PFSK-1 (cell line): ENCODE results near the gene GPC4.

Experiments
- FOXP2 ChIP-seq: optimal IDR thresholded peaks from 2 replicates; pipeline ENCODE3; 2011; ENCODE audit warnings: borderline replicate concordance, control low read depth, inconsistent platforms; ENCODE audit not compliant: insufficient read depth; ENCODE audit errors: extremely low read length, extremely low read depth
- POLR2AphosphoS5 ChIP-seq: IDR thresholded peaks from 2 replicates; pipeline ENCODE4 v1.6.1; 2012; ENCODE audit warnings: low read depth, mild to moderate bottlenecking, control low read depth, low read length, moderate library complexity
- SIN3A ChIP-seq: IDR thresholded peaks from 2 replicates; pipeline ENCODE4 v1.6.1; 2012; ENCODE audit warnings: mild to moderate bottlenecking, low read length, moderate library complexity, borderline replicate concordance; ENCODE audit not compliant: insufficient read depth
- TAF1 ChIP-seq: IDR thresholded peaks from 2 replicates; pipeline ENCODE4 v1.6.1; 2012; ENCODE audit warnings: low read length, control low read depth, borderline replicate concordance; ENCODE audit not compliant: insufficient read depth
- TF ChIP-seq, protein P1 (sequence below), 2 experiments: IDR thresholded peaks; 2 replicates each; pipeline versions ENCODE4 v1.6.1 to v1.8.0; 2011 to 2012; ENCODE audit warnings: low read depth in 2 of 2, low read length in 2 of 2, control low read depth in 1 of 2, inconsistent platforms in 1 of 2, mild to moderate bottlenecking in 1 of 2, moderate library complexity in 1 of 2; ENCODE audit not compliant: insufficient read depth in 1 of 2

The GPC4 gene

DNA sequence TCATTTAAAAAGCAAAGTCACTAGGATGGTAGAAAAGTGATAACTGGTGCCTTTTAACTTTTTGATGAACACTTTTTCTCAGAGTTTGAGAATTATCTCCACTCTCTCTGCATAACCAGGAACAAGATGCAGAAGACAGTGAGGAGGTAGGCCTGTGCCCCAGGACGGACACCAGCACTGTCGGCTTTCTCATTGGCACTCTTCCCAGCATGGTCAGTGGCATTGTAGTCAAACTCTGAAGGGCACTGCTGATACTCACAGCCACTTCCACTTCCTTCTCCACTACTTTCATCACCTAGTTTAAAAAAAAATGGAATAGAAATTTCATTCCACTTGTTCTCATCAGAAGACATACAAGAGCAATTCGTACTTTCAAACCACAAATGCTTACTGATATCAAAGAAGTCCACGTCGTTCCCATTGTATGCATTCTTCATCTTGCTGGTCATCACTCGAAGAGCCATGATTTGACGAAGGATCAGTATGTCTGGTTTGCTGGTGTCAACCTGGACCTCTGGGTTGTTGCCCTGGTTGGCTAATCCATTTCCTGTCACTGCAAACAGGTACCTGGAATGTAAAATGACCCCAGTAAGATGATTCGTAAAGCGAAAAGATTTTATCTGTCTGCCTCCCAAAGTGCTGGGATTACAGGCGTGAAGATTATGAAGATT, 112.4 kb downstream of the GPC4 start:
- TF ChIP-seq TAF1 (no peak), FOXP2 (no peak), SIN3A (no peak), POLR2AphosphoS5 (no peak)
- TF ChIP-seq, protein P1, sequence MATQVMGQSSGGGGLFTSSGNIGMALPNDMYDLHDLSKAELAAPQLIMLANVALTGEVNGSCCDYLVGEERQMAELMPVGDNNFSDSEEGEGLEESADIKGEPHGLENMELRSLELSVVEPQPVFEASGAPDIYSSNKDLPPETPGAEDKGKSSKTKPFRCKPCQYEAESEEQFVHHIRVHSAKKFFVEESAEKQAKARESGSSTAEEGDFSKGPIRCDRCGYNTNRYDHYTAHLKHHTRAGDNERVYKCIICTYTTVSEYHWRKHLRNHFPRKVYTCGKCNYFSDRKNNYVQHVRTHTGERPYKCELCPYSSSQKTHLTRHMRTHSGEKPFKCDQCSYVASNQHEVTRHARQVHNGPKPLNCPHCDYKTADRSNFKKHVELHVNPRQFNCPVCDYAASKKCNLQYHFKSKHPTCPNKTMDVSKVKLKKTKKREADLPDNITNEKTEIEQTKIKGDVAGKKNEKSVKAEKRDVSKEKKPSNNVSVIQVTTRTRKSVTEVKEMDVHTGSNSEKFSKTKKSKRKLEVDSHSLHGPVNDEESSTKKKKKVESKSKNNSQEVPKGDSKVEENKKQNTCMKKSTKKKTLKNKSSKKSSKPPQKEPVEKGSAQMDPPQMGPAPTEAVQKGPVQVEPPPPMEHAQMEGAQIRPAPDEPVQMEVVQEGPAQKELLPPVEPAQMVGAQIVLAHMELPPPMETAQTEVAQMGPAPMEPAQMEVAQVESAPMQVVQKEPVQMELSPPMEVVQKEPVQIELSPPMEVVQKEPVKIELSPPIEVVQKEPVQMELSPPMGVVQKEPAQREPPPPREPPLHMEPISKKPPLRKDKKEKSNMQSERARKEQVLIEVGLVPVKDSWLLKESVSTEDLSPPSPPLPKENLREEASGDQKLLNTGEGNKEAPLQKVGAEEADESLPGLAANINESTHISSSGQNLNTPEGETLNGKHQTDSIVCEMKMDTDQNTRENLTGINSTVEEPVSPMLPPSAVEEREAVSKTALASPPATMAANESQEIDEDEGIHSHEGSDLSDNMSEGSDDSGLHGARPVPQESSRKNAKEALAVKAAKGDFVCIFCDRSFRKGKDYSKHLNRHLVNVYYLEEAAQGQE (IDR thresholded peaks at IDR 0.05; ENCODE audit: insufficient read depth in 1 of 2, low read depth in 2 of 2, low read length in 2 of 2) = no peak

DNA sequence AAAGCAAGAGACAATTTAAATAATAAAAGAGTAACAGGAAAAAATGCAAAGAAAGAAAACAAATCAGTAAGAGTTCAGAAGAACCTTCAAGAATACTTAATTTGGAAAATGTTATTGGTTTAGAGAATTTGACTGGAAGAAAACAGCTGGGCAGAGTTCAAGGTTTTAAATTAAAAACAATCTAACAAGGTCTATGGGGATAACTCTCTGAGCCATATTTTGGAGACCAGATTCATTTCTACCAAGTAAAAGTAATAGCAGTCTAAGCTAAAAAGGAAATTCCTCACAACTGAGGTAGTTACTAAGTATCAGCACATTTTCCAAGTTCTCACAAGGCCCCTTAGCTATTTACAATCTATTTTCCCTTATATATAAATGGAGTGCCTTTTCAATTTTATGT, 114.7 kb downstream of the GPC4 start:
- TF ChIP-seq, protein P1 (IDR thresholded peaks at IDR 0.05; ENCODE audit: insufficient read depth in 1 of 2, low read depth in 2 of 2, low read length in 2 of 2) = no peak
- TF ChIP-seq POLR2AphosphoS5 (no peak), SIN3A (no peak), TAF1 (no peak), FOXP2 (no peak)

DNA sequence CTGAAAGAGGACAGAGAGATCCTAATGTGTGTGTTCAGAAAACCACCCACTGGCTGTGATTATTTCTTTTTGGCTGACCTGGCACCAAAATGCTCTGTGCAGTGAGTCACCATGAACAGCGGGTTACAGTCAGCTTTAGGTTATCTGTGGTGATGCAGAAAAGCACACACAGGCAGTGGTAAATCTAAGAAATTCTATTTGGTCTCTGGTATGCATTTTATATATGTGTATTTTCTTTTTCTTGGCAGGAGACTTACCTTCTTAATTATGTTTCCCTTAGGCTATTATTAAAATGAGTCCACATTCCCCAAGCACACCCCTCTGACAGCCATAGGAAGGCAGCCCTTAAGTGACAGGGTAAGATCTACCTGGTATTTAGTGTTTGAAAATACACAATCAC, 118.0 kb downstream of the GPC4 start:
- no peak for TF ChIP-seq POLR2AphosphoS5
- no peak for TF ChIP-seq SIN3A
- TF ChIP-seq, protein P1 (IDR thresholded peaks at IDR 0.05; ENCODE audit: insufficient read depth in 1 of 2, low read depth in 2 of 2, low read length in 2 of 2) = no peak
- TF ChIP-seq TAF1 = no peak
- no peak for TF ChIP-seq FOXP2

DNA sequence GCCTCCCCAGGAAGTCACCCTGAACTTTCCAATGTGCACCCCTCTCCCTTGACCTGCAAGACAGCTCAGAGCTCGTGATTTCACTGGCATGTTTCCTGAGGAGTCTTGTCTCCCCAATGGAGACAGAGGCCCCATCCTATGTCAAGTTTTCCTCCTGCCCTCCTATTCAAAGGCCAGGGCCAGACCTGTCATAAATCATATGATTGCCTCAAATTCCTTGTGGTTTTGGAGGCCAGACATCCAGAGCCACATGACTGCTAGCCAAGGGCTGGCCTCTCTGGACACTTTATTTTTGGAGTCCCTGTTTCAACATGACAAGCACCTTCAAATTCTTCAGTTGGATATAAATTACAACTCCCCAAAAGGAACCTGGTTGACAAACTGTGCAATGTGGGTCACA, 121.2 kb downstream of the GPC4 start:
- TF ChIP-seq SIN3A = no peak
- TF ChIP-seq TAF1 = no peak
- TF ChIP-seq POLR2AphosphoS5 = 0 out of 2 replicates have a peak, but pooled peaks have one; percentile 6
- TF ChIP-seq, protein P1 (IDR thresholded peaks at IDR 0.05; ENCODE audit: insufficient read depth in 1 of 2, low read depth in 2 of 2, low read length in 2 of 2) = no peak

DNA sequence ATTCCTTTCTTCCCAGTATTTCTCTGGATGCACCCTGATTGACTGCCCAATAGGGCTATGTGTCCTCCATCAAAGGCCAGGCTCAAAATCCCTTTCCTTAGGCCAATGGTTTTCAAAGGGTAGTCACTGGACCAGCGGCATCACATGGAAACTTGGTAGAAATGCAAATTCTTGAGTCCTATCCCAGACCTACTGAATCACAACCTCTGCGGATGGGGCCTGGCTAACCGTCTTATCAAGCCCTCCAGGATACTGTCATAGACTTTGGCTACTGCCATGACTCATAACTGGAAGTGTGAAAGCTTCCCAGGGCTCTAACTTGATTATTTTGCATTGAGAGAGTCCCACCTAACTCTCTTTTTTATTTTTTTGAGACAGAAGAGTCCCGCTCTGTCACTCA, 125.2 kb downstream of the GPC4 start:
- TF ChIP-seq, protein P1 (IDR thresholded peaks at IDR 0.05; ENCODE audit: insufficient read depth in 1 of 2, low read depth in 2 of 2, low read length in 2 of 2) = no peak
- no peak for TF ChIP-seq FOXP2
- no peak for TF ChIP-seq TAF1
- TF ChIP-seq SIN3A = no peak
- TF ChIP-seq POLR2AphosphoS5 = no peak
